NCI-H460 (cell line): ENCODE measurements around the gene GNA14. TPM values are rescaled to one million over a fixed set of nuclear protein-coding genes. Genes with fewer than 3 reads are reported as not detected.
"Not testable (repeated sequence)": the region's sequence is repeated elsewhere in the genome, so short reads cannot be mapped to it uniquely, and the experiment has no call there.

ENCODE experiments used
- DNase-seq: peaks from one replicate; pipeline ENCODE4 v3.0.0-alpha.2; 2016; ENCODE audit warnings: low read depth; ENCODE audit errors: extremely low read depth
- small RNA-seq, 2 experiments: library from RNA; depleted of rRNA; stranded (forward); fragments of <200 nt; gene quantifications; one replicate each; pipeline ENCODE3, GENCODE V24; 2014
- total RNA-seq: library from RNA; depleted of rRNA; stranded (reverse); fragments of >200 nt; shearing (Covaris generic); gene quantifications from 2 replicates; pipeline ENCODE4 v1.2.3, GENCODE V29; 2014

GNA14 gene
- total RNA-seq, 1 experiment from 2014 or later: not detected

- no peak for DNase-seq
Observed at GRCh38 chr9:77422969-77423368, 225.2 kb downstream of the GNA14 start.

DNA sequence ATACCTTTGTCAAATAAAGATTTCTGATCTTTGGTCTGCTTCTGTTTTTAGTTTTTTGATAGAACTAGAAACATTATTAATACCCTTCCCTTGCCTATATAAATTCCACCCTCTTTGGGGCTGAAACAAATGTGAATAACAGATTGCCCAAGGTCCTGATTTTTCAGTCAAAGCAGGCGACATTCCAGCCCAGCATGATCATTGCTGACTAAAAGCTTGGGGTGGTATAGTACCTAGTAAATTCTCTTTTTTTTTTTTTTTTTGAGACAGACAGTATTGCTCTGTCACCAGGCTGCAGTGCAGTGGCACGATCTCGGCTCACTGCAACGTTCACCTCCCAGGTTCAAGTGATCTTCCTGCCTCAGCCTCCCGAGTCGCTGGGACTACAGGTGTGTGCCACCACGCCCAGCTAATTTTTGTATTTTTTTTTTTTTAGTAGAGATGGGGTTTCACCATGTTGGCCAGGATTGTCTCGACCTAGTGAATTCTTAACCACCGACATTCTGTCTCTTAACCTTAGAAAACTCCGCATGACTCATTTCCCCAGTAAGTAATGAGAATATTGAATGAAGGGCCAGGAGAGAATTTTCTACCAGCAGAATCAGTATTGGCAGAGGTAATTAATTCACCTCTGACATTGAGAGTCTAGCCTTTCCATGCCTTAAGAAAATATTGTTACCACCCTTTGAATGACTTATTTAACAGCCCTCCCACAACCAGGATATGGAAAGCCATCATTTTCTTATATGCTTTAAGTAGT, 226.4 kb downstream of the GNA14 start:
- DNase-seq: no peak

GRCh38 chr9:77420641-77421040, 227.5 kb downstream of the GNA14 start:
- no peak for DNase-seq

DNA sequence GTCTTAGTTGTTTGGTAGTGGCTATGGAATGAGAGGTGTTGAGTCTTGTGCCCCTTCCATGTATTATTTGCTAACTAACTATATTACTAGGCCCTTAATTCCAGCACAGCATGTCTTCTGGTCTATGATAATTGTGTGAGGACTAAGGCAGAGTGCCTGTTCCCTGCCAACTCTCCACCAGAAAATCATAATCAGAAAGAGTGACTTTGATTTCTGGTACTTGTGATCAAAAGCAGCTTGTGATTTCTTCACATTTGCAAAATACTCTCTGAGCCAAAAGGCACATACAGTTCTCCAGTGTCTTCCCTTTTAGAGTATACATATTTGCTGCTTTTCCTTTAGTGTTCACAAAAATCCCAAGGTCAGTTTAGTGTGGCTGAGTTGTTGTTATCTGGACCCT, 229.9 kb downstream of the GNA14 start:
- DNase-seq: no peak

GRCh38 chr9:77417566-77417965, 230.6 kb downstream of the GNA14 start:
- peak; percentile 81 for DNase-seq

DNA sequence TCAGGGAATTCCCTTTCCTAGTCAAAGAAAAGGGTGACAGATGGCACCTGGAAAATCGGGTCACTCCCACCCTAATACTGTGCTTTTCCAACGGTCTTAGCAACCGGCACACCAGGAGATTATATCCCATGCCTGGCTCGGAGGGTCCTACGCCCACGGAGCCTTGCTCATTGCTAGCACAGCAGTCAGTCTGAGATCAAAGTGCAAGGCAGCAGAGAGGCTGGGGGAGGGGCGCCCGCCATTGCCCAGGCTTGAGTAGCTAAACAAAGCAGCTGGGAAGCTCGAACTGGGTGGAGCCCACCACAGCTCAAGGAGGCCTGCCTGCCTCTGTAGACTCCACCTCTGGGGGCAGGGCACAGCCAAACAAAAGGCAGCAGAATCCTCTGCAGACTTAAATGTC, 239.6 kb downstream of the GNA14 start:
- DNase-seq: not testable (repeated sequence)

DNA sequence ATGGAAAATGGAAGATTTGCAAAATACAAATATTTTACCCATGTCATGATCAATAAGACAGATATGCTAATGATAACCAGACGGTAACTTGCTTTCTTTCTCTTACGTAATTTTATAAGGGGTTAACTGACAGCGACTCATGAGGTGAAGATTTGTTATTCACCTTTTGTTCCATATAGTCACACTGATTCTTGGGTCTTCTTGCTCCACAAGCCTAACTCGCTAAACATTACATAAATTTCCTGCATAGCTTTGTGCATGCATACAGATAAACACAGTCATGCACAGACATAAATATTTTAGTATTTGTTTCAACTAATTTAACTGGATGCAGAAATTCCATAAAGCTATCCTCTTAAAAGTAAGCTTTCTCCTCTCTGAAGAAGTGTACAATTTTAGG, 244.9 kb downstream of the GNA14 start:
- no peak for DNase-seq

DNA sequence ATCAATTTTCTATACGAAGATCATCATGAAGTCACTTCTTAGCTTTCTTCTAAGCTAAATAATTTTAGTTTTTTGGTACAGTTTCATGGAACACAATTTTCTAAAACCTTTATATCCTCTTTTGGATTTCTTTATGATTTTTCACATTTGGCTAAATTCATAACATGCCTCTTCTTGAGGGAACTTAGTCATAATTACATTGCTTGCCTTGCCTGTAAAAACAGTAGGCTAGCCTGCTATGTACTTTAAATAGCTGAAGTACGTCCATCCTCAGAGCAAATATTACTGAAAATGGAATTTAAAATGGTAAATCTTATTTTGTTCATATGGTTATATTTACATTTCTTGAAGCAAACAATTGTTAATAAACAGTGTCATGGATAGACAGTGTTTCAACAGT, 245.8 kb downstream of the GNA14 start:
- DNase-seq: no peak

DNA sequence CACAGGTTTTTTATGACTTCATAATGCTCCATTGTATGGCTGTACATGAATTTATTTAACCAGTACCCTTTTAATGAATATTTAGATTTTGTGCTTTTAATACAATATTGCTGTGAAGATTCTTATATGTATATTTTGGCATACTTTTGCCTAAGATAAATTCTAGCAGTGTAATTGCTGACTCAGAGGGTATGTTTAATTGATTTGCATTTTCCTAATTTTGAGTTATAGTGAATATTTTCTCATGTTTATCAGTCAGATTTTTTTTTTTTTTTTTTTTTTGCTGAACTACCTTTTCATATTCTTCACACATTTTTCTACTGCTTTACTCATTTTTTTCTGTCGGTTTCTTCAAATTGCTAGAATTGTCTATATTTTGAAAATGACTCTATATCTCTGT, 248.2 kb downstream of the GNA14 start:
- no peak for DNase-seq

GRCh38 chr9:77398581-77398980, 249.5 kb downstream of the GNA14 start:
- DNase-seq: not testable (repeated sequence)

DNA sequence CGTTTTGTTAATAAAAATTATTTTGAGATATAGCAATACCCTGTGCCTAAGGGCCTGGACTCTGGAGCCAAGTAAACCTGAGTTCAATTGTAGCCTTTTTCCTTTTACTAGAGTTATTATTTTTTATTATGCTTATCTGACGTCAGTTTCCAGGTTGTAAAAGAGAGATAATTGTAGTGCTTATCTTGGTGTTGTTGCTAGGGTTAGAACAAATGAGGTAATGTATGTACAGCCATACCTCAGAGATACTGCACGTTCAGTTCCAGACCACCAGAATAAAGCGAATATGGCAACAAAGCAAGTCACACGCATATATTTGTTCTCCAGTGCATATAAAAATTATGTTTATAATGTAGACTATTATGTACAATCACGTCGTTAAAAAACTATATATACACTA, 255.8 kb downstream of the GNA14 start:
- no peak for DNase-seq

DNA sequence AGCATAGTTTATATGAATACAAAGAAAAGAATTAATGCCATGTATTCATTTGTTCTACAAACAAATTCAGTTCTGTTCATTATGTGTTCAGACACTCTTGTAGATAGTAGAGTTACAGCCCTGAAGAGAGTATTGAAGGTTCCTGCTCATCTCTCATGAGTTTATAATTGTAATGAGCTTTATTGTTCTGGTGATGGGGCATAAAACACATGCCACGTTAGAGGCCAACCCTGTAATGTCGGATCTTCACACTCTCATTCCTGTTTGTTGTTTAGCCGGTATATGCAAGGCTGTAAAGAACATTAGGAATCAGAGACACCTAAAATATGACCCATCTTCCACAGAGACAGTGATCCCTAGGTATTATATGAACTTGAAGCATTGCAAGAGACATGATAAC, 256.3 kb downstream of the GNA14 start:
- no peak for DNase-seq

- no peak for DNase-seq
Observed at GRCh38 chr9:77386187-77386586, 261.9 kb downstream of the GNA14 start.

DNA sequence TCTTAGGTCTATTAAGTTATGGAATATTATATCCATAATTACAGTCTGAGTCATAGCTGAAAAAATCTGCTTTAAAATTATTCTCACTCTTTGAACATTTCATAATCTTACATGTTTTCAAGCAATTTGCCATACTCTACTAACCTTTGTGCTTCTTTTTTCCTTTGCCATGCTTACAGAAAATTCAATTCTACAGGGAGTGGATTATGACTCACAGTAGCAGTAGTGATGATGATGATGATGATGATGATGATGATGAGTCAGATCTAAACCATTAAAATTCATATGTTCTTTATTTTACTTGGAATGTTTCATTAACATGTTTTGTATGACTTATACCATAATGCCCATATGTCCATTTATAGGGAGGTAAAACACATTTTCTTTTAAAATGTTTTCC, 263.7 kb downstream of the GNA14 start:
- no peak for DNase-seq

- no peak for DNase-seq
Observed at GRCh38 chr9:77375956-77376532, 272.1 kb downstream of the GNA14 start.

GRCh38 chr9:77374266-77374665, 273.9 kb downstream of the GNA14 start:
- no peak for DNase-seq

Small RNAs within 50 kb of the gene (small RNA-seq; reads per million reads assigned to genes)
- 0 reads per million in 2 experiments for gene RNU6-1303P
